Measurements from ENCODE around the gene FAM20C. TPM values are rescaled to one million over a fixed set of nuclear protein-coding genes. Genes with fewer than 3 reads are reported as not detected.

Gene FAM20C
- total RNA-seq, 3 donors from 2014 or later (not counting 1 experiment from before 2014, with no cell fraction given) = 1.2 to 8.6 (median 3.9) TPM

- H3K4me1 Mint-ChIP-seq = peaks cover 0 to 6% of the 10 kb centered on the region in 2 donors
- peaks cover 2% of the 10 kb centered on the region for H3K9me3 ChIP-seq (ENCODE audit: control insufficient read depth, insufficient read depth, low read length)
- 95% methylated on average over 29 of the region's 29 CpGs for WGBS (ENCODE audit: insufficient coverage)
- H3K36me3 ChIP-seq (ENCODE audit: control insufficient read depth, insufficient read depth, low read length) = no peaks in the 10 kb centered on the region
- H3K27ac Mint-ChIP-seq = no peak overlapping the region
- H3K27me3 Mint-ChIP-seq (ENCODE audit: low read depth in 2 of 2) = peaks cover 0 to 3% of the 10 kb centered on the region in 2 donors
- DNase-seq = no peak
- H3K9me3 Mint-ChIP-seq = no peaks in the 10 kb centered on the region
- intact Hi-C loops (cut with micrococcal nuclease) = no loop called here
- H3K27ac ChIP-seq (ENCODE audit: low read length) = no peak overlapping the region
- H3K4me3 Mint-ChIP-seq = no peak overlapping the region
- no peak overlapping the region for H3K4me3 ChIP-seq (ENCODE audit: low read length)
- no peak for ATAC-seq
- H3K36me3 Mint-ChIP-seq = no peaks in the 10 kb centered on the region
- TF ChIP-seq CTCF (IDR thresholded peaks at IDR 0.05) = no peak
- no peaks in the 10 kb centered on the region for H3K4me1 ChIP-seq (ENCODE audit: control insufficient read depth, insufficient read depth, low read length)
- H3K27me3 ChIP-seq (ENCODE audit: control insufficient read depth, insufficient read depth, low read length) = no peaks in the 10 kb centered on the region
Measured at GRCh38 chr7:256981-257646, 64.7 kb downstream of the FAM20C start.

GRCh38 chr7:257647-257992 lies 65.2 kb downstream of the FAM20C start:
- intact Hi-C loops (cut with micrococcal nuclease) = no loop called here
- Histone ChIP-seq H3K36me3 (ENCODE audit: control insufficient read depth, insufficient read depth, low read length) (no peaks in the 10 kb centered on the region), H3K27ac (ENCODE audit: low read length) (no peak overlapping the region), H3K9me3 (ENCODE audit: control insufficient read depth, insufficient read depth, low read length) (peaks cover 7% of the 10 kb centered on the region), H3K4me1 (ENCODE audit: control insufficient read depth, insufficient read depth, low read length) (no peaks in the 10 kb centered on the region), H3K4me3 (ENCODE audit: low read length) (no peak overlapping the region), H3K27me3 (ENCODE audit: control insufficient read depth, insufficient read depth, low read length) (no peaks in the 10 kb centered on the region)
- peaks cover 0 to 3% of the 10 kb centered on the region in 2 donors for H3K9me3 Mint-ChIP-seq
- H3K4me3 Mint-ChIP-seq = no peak overlapping the region
- H3K36me3 Mint-ChIP-seq = no peaks in the 10 kb centered on the region
- whole genome bisulfite sequencing (ENCODE audit: insufficient coverage) = 88% methylated on average over 5 of the region's 5 CpGs
- H3K4me1 Mint-ChIP-seq = peaks cover 0 to 11% of the 10 kb centered on the region in 2 donors
- DNase-seq (no peak), ATAC-seq (no peak)
- no peak for TF ChIP-seq CTCF (IDR thresholded peaks at IDR 0.05)
- H3K27ac Mint-ChIP-seq = no peak overlapping the region
- H3K27me3 Mint-ChIP-seq (ENCODE audit: low read depth in 2 of 2) = peaks cover 0 to 3% of the 10 kb centered on the region in 2 donors

GRCh38 chr7:258476-259190 lies 66.3 kb downstream of the FAM20C start:
- no peak for ATAC-seq
- WGBS (ENCODE audit: insufficient coverage) = 90% methylated on average over 31 of the region's 31 CpGs

More at GRCh38 chr7:258476-259190, 66.3 kb downstream of the FAM20C start:
- H3K36me3 Mint-ChIP-seq = no peaks in the 10 kb centered on the region
- no peak for DNase-seq
- intact Hi-C loops (cut with micrococcal nuclease) = no loop called here
- no peak overlapping the region for H3K4me3 Mint-ChIP-seq
- no peaks in the 10 kb centered on the region for H3K4me1 ChIP-seq (ENCODE audit: control insufficient read depth, insufficient read depth, low read length)
- TF ChIP-seq CTCF (IDR thresholded peaks at IDR 0.05) = no peak
- H3K27ac Mint-ChIP-seq = no peak overlapping the region
- H3K9me3 ChIP-seq (ENCODE audit: control insufficient read depth, insufficient read depth, low read length) = peaks cover 9% of the 10 kb centered on the region
- H3K27ac ChIP-seq (ENCODE audit: low read length) = no peak overlapping the region
- H3K27me3 ChIP-seq (ENCODE audit: control insufficient read depth, insufficient read depth, low read length) = no peaks in the 10 kb centered on the region
- H3K36me3 ChIP-seq (ENCODE audit: control insufficient read depth, insufficient read depth, low read length) = no peaks in the 10 kb centered on the region
- H3K9me3 Mint-ChIP-seq = peaks cover 0 to 4% of the 10 kb centered on the region in 2 donors
- H3K4me1 Mint-ChIP-seq = peaks cover 0 to 13% of the 10 kb centered on the region in 2 donors
- H3K27me3 Mint-ChIP-seq (ENCODE audit: low read depth in 2 of 2) = peaks cover 0 to 3% of the 10 kb centered on the region in 2 donors
- H3K4me3 ChIP-seq (ENCODE audit: low read length) = no peak overlapping the region

All from natural killer cell (primary cell).